Thoracic aorta (tissue), 2 donors: ENCODE measurements around the gene HLA-DOA. TPM values are rescaled to one million over a fixed set of nuclear protein-coding genes. Genes with fewer than 3 reads are reported as not detected.

Experiments
- ATAC-seq: fragments of 150-250 bp; one replicate; pipeline ENCODE4 v1.8.0; 2017; ENCODE audit warnings: low read depth; ENCODE audit not compliant: insufficient number of reproducible peaks, low FRiP score
- DNase-seq: peaks from one replicate; pipeline ENCODE4 v3.0.0-alpha.2; 2020; ENCODE audit warnings: low spot score
- H3K27ac ChIP-seq, 2 donors: fragments of 200-600 bp; sonication (generic); 1 replicate in 1 of 2; 2 replicates in 1 of 2; pipeline ENCODE4 v1.5.1; 2016; ENCODE audit warnings: mild to moderate bottlenecking in 2 of 2, moderate library complexity in 2 of 2
- H3K27me3 ChIP-seq: fragments of 200-600 bp; sonication (generic); replicated peaks from 2 replicates; pipeline ENCODE4 v1.6.0; 2016; ENCODE audit warnings: mild to moderate bottlenecking; ENCODE audit not compliant: insufficient read depth
- H3K36me3 ChIP-seq: fragments of 200-600 bp; sonication (generic); one replicate; pipeline ENCODE4 v1.5.1; 2016
- H3K4me1 ChIP-seq, 2 donors: fragments of 200-600 bp; sonication (generic); 1 replicate in 1 of 2; 2 replicates in 1 of 2; pipeline versions ENCODE4 v1.5.1 to v1.6.0; 2016; ENCODE audit warnings: low read depth in 2 of 2, mild to moderate bottlenecking in 1 of 2; ENCODE audit not compliant: control insufficient read depth in 1 of 2
- H3K4me3 ChIP-seq: fragments of 200-600 bp; sonication (generic); 2 replicates; pipeline ENCODE4 v1.5.1; 2016; ENCODE audit warnings: mild to moderate bottlenecking
- H3K9me3 ChIP-seq: fragments of 200-600 bp; sonication (generic); 2 replicates; pipeline ENCODE4 v1.5.1; 2016
- CTCF ChIP-seq: fragments of 200-600 bp; sonication (generic); IDR thresholded peaks from one replicate; pipeline ENCODE4 v1.5.1; 2019; ENCODE audit warnings: antibody characterized with exemption
- total RNA-seq, 2 donors: library from RNA; depleted of rRNA; stranded (reverse); fragments of >200 nt; gene quantifications; one replicate each; pipeline versions ENCODE4 v1.1.0 to v1.2.3, GENCODE V29; 2016

Gene HLA-DOA
- total RNA-seq, 2 donors from 2014 or later, result 5.8 to 19.4 TPM

GRCh38 chr6:33023536-33023935 is 14.1 kb upstream of the HLA-DOA start:
- TF ChIP-seq CTCF, result no peak
- Histone ChIP-seq H3K27me3 (no peaks in the 10 kb centered on the region), H3K36me3 (no peaks in the 10 kb centered on the region), H3K9me3 (no peaks in the 10 kb centered on the region), H3K27ac (no peak overlapping the region), H3K4me1 (peaks cover 3 to 7% of the 10 kb centered on the region in 2 donors), H3K4me3 (no peak overlapping the region)
- DNase-seq (no peak), ATAC-seq (no peak)

GRCh38 chr6:33021917-33022316 is 12.5 kb upstream of the HLA-DOA start:
- no peak for DNase-seq
- ATAC-seq, result no peak
- Histone ChIP-seq H3K27ac (no peak overlapping the region), H3K36me3 (no peaks in the 10 kb centered on the region), H3K9me3 (no peaks in the 10 kb centered on the region), H3K4me1 (peaks cover 7 to 9% of the 10 kb centered on the region in 2 donors), H3K4me3 (no peak overlapping the region), H3K27me3 (no peaks in the 10 kb centered on the region)
- no peak for TF ChIP-seq CTCF

GRCh38 chr6:33019372-33019771 is 10.0 kb upstream of the HLA-DOA start:
- no peak for ATAC-seq
- Histone ChIP-seq H3K4me3 (peak overlapping the region; percentile 57), H3K27me3 (no peaks in the 10 kb centered on the region)

GRCh38 chr6:33018904-33019303 is 9.5 kb upstream of the HLA-DOA start:
- Histone ChIP-seq H3K4me1 (peaks cover 7 to 9% of the 10 kb centered on the region in 2 donors), H3K36me3 (no peaks in the 10 kb centered on the region), H3K9me3 (no peaks in the 10 kb centered on the region), H3K4me3 (peak overlapping the region; percentile 57), H3K27ac (peak overlapping the region; percentile 57 to 68), H3K27me3 (no peaks in the 10 kb centered on the region)
- ATAC-seq, result peak; percentile 80
- DNase-seq, result no peak
- TF ChIP-seq CTCF, result no peak

More at GRCh38 chr6:33019372-33019771, 10.0 kb upstream of the HLA-DOA start:
- DNase-seq, result no peak
- H3K36me3 ChIP-seq, result no peaks in the 10 kb centered on the region
- TF ChIP-seq CTCF, result no peak
- H3K9me3 ChIP-seq, result no peaks in the 10 kb centered on the region
- H3K4me1 ChIP-seq, result peaks cover 7 to 9% of the 10 kb centered on the region in 2 donors
- H3K27ac ChIP-seq, result peak overlapping the region; percentile 57 to 68

GRCh38 chr6:33018418-33018817 is 9.0 kb upstream of the HLA-DOA start:
- Histone ChIP-seq H3K27me3 (no peaks in the 10 kb centered on the region), H3K36me3 (no peaks in the 10 kb centered on the region), H3K9me3 (no peaks in the 10 kb centered on the region), H3K4me3 (peak overlapping the region; percentile 57), H3K4me1 (peaks cover 7 to 9% of the 10 kb centered on the region in 2 donors), H3K27ac (peak overlapping the region in 1 of 2 donors; percentile 68)
- no peak for ATAC-seq
- TF ChIP-seq CTCF, result no peak
- no peak for DNase-seq
